IMR-90 (cell line): ENCODE data around the gene TOGARAM2.

ENCODE experiments used
- CEBPB ChIP-seq: IDR thresholded peaks from 2 replicates; pipeline ENCODE4 v1.6.1; 2012; ENCODE audit warnings: low read depth, low read length, improper control_type of control experiment
- CHD1 ChIP-seq: IDR thresholded peaks from 2 replicates; pipeline ENCODE4 v1.6.1; 2012; ENCODE audit warnings: low read depth, low read length, improper control_type of control experiment
- MAFK ChIP-seq: IDR thresholded peaks from 2 replicates; pipeline ENCODE4 v1.6.1; 2012; ENCODE audit warnings: low read depth, low read length, improper control_type of control experiment
- MAZ ChIP-seq: IDR thresholded peaks from 2 replicates; pipeline ENCODE4 v1.6.1; 2012; ENCODE audit warnings: low read depth, mild to moderate bottlenecking, low read length, improper control_type of control experiment, moderate library complexity, borderline replicate concordance
- MXI1 ChIP-seq: IDR thresholded peaks from 2 replicates; pipeline ENCODE4 v1.6.1; 2012; ENCODE audit warnings: low read depth, mild to moderate bottlenecking, low read length, moderate library complexity, borderline replicate concordance
- NFE2L2 ChIP-seq: fragments of 150-350 bp; IDR thresholded peaks from 2 replicates; pipeline ENCODE4 v1.6.1; 2016; ENCODE audit warnings: low read depth, mild to moderate bottlenecking, low read length
- POLR2A ChIP-seq: IDR thresholded peaks from 2 replicates; pipeline ENCODE4 v1.6.1; 2012; ENCODE audit warnings: mild to moderate bottlenecking, low read depth, low read length
- RAD21 ChIP-seq: IDR thresholded peaks from 2 replicates; pipeline ENCODE4 v1.6.1; 2012; ENCODE audit warnings: low read length, improper control_type of control experiment
- RCOR1 ChIP-seq: IDR thresholded peaks from 2 replicates; pipeline ENCODE4 v1.6.1; 2012; ENCODE audit warnings: mild to moderate bottlenecking, low read length, improper control_type of control experiment; ENCODE audit not compliant: insufficient replicate concordance
- RFX5 ChIP-seq: IDR thresholded peaks from 2 replicates; pipeline ENCODE4 v1.8.0; 2012; ENCODE audit warnings: low read depth, mild to moderate bottlenecking, low read length, moderate library complexity
- SMC3 ChIP-seq: fragments of 150-350 bp; IDR thresholded peaks from 2 replicates; pipeline ENCODE4 v1.6.1; 2016; ENCODE audit warnings: low read depth, mild to moderate bottlenecking, antibody characterized with exemption, low read length, moderate library complexity
- TF ChIP-seq, protein P1 (sequence below): conservative IDR thresholded peaks from 2 replicates; pipeline ENCODE4 v1.5.1; 2012; ENCODE audit warnings: mild to moderate bottlenecking, low read depth, low read length, improper control_type of control experiment
- TF ChIP-seq, protein P2 (sequence below): fragments of 150-350 bp; IDR thresholded peaks from 2 replicates; pipeline ENCODE4 v1.6.1; 2017; ENCODE audit warnings: mild to moderate bottlenecking, antibody characterized with exemption, low read length, low read depth

DNA sequence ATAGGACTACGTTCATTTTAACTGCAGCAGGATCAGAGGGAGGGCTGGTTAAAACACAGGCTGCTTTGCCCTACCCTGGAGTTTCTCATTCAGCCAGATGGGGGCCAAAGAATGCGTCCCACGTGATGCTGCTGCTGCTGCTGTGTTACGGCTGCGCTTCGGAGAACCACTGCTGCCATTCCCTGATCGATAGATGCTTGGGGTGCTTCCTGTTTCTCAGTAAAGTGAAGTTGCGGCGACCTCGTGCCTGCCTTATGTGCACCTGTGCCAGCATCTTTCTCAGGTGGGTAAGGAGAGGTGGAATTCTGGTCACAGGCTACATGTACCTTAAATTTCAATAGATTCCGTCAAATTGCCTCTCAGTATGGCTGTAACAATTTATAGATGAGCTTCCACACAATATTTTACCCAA lies 24.7 kb upstream of the TOGARAM2 start:
- TF ChIP-seq, protein P1, sequence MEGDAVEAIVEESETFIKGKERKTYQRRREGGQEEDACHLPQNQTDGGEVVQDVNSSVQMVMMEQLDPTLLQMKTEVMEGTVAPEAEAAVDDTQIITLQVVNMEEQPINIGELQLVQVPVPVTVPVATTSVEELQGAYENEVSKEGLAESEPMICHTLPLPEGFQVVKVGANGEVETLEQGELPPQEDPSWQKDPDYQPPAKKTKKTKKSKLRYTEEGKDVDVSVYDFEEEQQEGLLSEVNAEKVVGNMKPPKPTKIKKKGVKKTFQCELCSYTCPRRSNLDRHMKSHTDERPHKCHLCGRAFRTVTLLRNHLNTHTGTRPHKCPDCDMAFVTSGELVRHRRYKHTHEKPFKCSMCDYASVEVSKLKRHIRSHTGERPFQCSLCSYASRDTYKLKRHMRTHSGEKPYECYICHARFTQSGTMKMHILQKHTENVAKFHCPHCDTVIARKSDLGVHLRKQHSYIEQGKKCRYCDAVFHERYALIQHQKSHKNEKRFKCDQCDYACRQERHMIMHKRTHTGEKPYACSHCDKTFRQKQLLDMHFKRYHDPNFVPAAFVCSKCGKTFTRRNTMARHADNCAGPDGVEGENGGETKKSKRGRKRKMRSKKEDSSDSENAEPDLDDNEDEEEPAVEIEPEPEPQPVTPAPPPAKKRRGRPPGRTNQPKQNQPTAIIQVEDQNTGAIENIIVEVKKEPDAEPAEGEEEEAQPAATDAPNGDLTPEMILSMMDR: peak; percentile 19; the same call in 1 of the 2 replicates
- TF ChIP-seq POLR2A (no peak), CHD1 (no peak), MAZ (no peak), RAD21 (no peak), RCOR1 (no peak), CEBPB (no peak), MAFK (no peak), RFX5 (no peak), NFE2L2 (no peak), SMC3 (no peak), MXI1 (no peak)
- TF ChIP-seq, protein P2, sequence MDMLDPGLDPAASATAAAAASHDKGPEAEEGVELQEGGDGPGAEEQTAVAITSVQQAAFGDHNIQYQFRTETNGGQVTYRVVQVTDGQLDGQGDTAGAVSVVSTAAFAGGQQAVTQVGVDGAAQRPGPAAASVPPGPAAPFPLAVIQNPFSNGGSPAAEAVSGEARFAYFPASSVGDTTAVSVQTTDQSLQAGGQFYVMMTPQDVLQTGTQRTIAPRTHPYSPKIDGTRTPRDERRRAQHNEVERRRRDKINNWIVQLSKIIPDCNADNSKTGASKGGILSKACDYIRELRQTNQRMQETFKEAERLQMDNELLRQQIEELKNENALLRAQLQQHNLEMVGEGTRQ: peak; percentile 85
